ENCODE data around the gene SMIM1. TPM values are rescaled to one million over a fixed set of nuclear protein-coding genes. Genes with fewer than 3 reads are reported as not detected.

The SMIM1 gene
- polyA plus RNA-seq, 2 donors = 1.1 to 1.9 TPM

- Histone ChIP-seq H3K36me3 (ENCODE audit: control insufficient read depth in 2 of 2, insufficient read depth in 2 of 2, low read length in 1 of 2) (peaks cover 17 to 56% of the 10 kb centered on the region in 2 donors), H3K27ac (ENCODE audit: low read depth in 2 of 2, low read length in 1 of 2) (no peak overlapping the region), H3K4me1 (ENCODE audit: control insufficient read depth in 2 of 2, insufficient read depth in 2 of 2, low read length in 1 of 2) (no peaks in the 10 kb centered on the region), H3K27me3 (ENCODE audit: control insufficient read depth in 1 of 2, insufficient read depth in 2 of 2, low read length in 2 of 2) (no peaks in the 10 kb centered on the region), H3K4me3 (ENCODE audit: low read depth in 1 of 2, low read length in 2 of 2) (no peak overlapping the region), H3K9me3 (ENCODE audit: control insufficient read depth in 2 of 2, insufficient read depth in 1 of 2, low read depth in 1 of 2, low read length in 1 of 2) (no peaks in the 10 kb centered on the region)
- WGBS, 2 donors = 46 to 48% methylated on average over 10 of the region's 10 CpGs
Observed at GRCh38 chr1:3819771-3820200, 47.2 kb downstream of the SMIM1 start.

- Histone ChIP-seq H3K27me3 (ENCODE audit: control insufficient read depth in 1 of 2, insufficient read depth in 2 of 2, low read length in 2 of 2) (no peaks in the 10 kb centered on the region), H3K4me1 (ENCODE audit: control insufficient read depth in 2 of 2, insufficient read depth in 2 of 2, low read length in 1 of 2) (no peaks in the 10 kb centered on the region), H3K36me3 (ENCODE audit: control insufficient read depth in 2 of 2, insufficient read depth in 2 of 2, low read length in 1 of 2) (peaks cover 19 to 56% of the 10 kb centered on the region in 2 donors), H3K4me3 (ENCODE audit: low read depth in 1 of 2, low read length in 2 of 2) (no peak overlapping the region), H3K9me3 (ENCODE audit: control insufficient read depth in 2 of 2, insufficient read depth in 1 of 2, low read depth in 1 of 2, low read length in 1 of 2) (no peaks in the 10 kb centered on the region), H3K27ac (ENCODE audit: low read depth in 2 of 2, low read length in 1 of 2) (no peak overlapping the region)
- 88 to 94% methylated on average over 8 of the region's 8 CpGs for WGBS, 2 donors
Observed at GRCh38 chr1:3820316-3820715, 47.8 kb downstream of the SMIM1 start.

GRCh38 chr1:3821004-3821403 lies 48.5 kb downstream of the SMIM1 start:
- no peak overlapping the region for H3K27ac ChIP-seq (ENCODE audit: low read depth in 2 of 2, low read length in 1 of 2)
- no peaks in the 10 kb centered on the region for H3K9me3 ChIP-seq (ENCODE audit: control insufficient read depth in 2 of 2, insufficient read depth in 1 of 2, low read depth in 1 of 2, low read length in 1 of 2)
- no peak overlapping the region for H3K4me3 ChIP-seq (ENCODE audit: low read depth in 1 of 2, low read length in 2 of 2)
- WGBS, 2 donors = 85 to 87% methylated on average over 6 of the region's 6 CpGs
- no peaks in the 10 kb centered on the region for H3K27me3 ChIP-seq (ENCODE audit: control insufficient read depth in 1 of 2, insufficient read depth in 2 of 2, low read length in 2 of 2)
- H3K36me3 ChIP-seq (ENCODE audit: control insufficient read depth in 2 of 2, insufficient read depth in 2 of 2, low read length in 1 of 2) = peaks cover 20 to 60% of the 10 kb centered on the region in 2 donors
- no peaks in the 10 kb centered on the region for H3K4me1 ChIP-seq (ENCODE audit: control insufficient read depth in 2 of 2, insufficient read depth in 2 of 2, low read length in 1 of 2)

GRCh38 chr1:3821447-3821846 lies 48.9 kb downstream of the SMIM1 start:
- Histone ChIP-seq H3K27ac (ENCODE audit: low read depth in 2 of 2, low read length in 1 of 2) (no peak overlapping the region), H3K27me3 (ENCODE audit: control insufficient read depth in 1 of 2, insufficient read depth in 2 of 2, low read length in 2 of 2) (no peaks in the 10 kb centered on the region), H3K36me3 (ENCODE audit: control insufficient read depth in 2 of 2, insufficient read depth in 2 of 2, low read length in 1 of 2) (peaks cover 20 to 58% of the 10 kb centered on the region in 2 donors), H3K4me3 (ENCODE audit: low read depth in 1 of 2, low read length in 2 of 2) (no peak overlapping the region), H3K4me1 (ENCODE audit: control insufficient read depth in 2 of 2, insufficient read depth in 2 of 2, low read length in 1 of 2) (no peaks in the 10 kb centered on the region), H3K9me3 (ENCODE audit: control insufficient read depth in 2 of 2, insufficient read depth in 1 of 2, low read depth in 1 of 2, low read length in 1 of 2) (no peaks in the 10 kb centered on the region)
- WGBS, 2 donors = 87% methylated on average over 13 of the region's 13 CpGs

- no peak overlapping the region for H3K27ac ChIP-seq (ENCODE audit: low read depth in 2 of 2, low read length in 1 of 2)
- H3K27me3 ChIP-seq (ENCODE audit: control insufficient read depth in 1 of 2, insufficient read depth in 2 of 2, low read length in 2 of 2) = no peaks in the 10 kb centered on the region
- no peaks in the 10 kb centered on the region for H3K4me1 ChIP-seq (ENCODE audit: control insufficient read depth in 2 of 2, insufficient read depth in 2 of 2, low read length in 1 of 2)
- H3K4me3 ChIP-seq (ENCODE audit: low read depth in 1 of 2, low read length in 2 of 2) = no peak overlapping the region
- peaks cover 20 to 55% of the 10 kb centered on the region in 2 donors for H3K36me3 ChIP-seq (ENCODE audit: control insufficient read depth in 2 of 2, insufficient read depth in 2 of 2, low read length in 1 of 2)
- no peaks in the 10 kb centered on the region for H3K9me3 ChIP-seq (ENCODE audit: control insufficient read depth in 2 of 2, insufficient read depth in 1 of 2, low read depth in 1 of 2, low read length in 1 of 2)
- WGBS, 2 donors = 88 to 90% methylated on average over 15 of the region's 15 CpGs
Observed at GRCh38 chr1:3821908-3822307, 49.4 kb downstream of the SMIM1 start.

DNA sequence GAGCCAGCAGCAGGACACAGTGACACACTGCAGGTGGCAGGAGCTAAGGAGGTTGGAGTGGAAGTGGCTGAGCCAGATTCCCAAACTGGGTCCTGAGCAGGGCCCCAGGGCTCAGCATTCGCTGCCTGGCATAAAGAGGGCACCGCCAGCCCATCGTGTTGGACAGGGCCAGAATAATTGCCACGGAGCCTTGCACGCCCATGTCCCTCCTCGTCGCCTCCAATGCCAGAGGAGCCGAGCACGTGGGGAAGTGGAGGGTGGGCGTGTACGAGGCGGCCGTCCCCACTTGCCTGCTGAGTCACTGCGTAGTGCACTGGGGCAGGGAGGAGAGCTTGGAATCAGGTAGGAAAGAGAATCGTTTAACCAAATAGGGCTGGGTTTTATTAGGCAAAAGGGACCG lies 49.9 kb downstream of the SMIM1 start:
- peaks cover 20 to 57% of the 10 kb centered on the region in 2 donors for H3K36me3 ChIP-seq (ENCODE audit: control insufficient read depth in 2 of 2, insufficient read depth in 2 of 2, low read length in 1 of 2)
- 78 to 86% methylated on average over 16 of the region's 16 CpGs for WGBS, 2 donors
- H3K27ac ChIP-seq (ENCODE audit: low read depth in 2 of 2, low read length in 1 of 2) = no peak overlapping the region

GRCh38 chr1:3824650-3825049 lies 52.1 kb downstream of the SMIM1 start:
- H3K27ac ChIP-seq (ENCODE audit: low read depth in 2 of 2, low read length in 1 of 2) = no peak overlapping the region
- peaks cover 26 to 69% of the 10 kb centered on the region in 2 donors for H3K36me3 ChIP-seq (ENCODE audit: control insufficient read depth in 2 of 2, insufficient read depth in 2 of 2, low read length in 1 of 2)
- 80 to 90% methylated on average over 8 of the region's 8 CpGs for WGBS, 2 donors
- no peak overlapping the region for H3K4me3 ChIP-seq (ENCODE audit: low read depth in 1 of 2, low read length in 2 of 2)
- H3K9me3 ChIP-seq (ENCODE audit: control insufficient read depth in 2 of 2, insufficient read depth in 1 of 2, low read depth in 1 of 2, low read length in 1 of 2) = no peaks in the 10 kb centered on the region
- H3K4me1 ChIP-seq (ENCODE audit: control insufficient read depth in 2 of 2, insufficient read depth in 2 of 2, low read length in 1 of 2) = no peaks in the 10 kb centered on the region
- no peaks in the 10 kb centered on the region for H3K27me3 ChIP-seq (ENCODE audit: control insufficient read depth in 1 of 2, insufficient read depth in 2 of 2, low read length in 2 of 2)

More for the DNA sequence above, 49.9 kb downstream of the SMIM1 start:
- H3K9me3 ChIP-seq (ENCODE audit: control insufficient read depth in 2 of 2, insufficient read depth in 1 of 2, low read depth in 1 of 2, low read length in 1 of 2) = no peaks in the 10 kb centered on the region
- H3K4me3 ChIP-seq (ENCODE audit: low read depth in 1 of 2, low read length in 2 of 2) = no peak overlapping the region
- no peaks in the 10 kb centered on the region for H3K4me1 ChIP-seq (ENCODE audit: control insufficient read depth in 2 of 2, insufficient read depth in 2 of 2, low read length in 1 of 2)
- H3K27me3 ChIP-seq (ENCODE audit: control insufficient read depth in 1 of 2, insufficient read depth in 2 of 2, low read length in 2 of 2) = no peaks in the 10 kb centered on the region

DNA sequence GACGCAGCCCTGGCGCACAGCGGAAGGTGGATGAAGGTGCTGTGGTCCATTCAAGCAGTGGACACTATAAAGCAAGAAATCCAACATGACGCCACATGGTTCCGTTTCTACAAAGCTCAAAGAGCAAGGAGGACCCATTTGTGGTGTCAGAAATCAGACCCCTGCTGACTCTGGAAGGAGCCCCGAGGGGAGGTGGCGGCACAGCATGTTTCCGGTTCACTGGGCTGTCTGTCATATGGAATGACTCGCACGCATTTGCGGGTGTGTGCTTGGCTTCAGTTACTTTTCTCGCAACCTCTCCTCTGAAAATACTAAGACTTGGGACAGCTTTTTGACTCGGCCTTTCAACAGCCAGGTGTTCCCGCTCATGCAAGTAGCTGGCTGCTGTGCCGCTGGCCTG lies 52.8 kb downstream of the SMIM1 start:
- H3K36me3 ChIP-seq (ENCODE audit: control insufficient read depth in 2 of 2, insufficient read depth in 2 of 2, low read length in 1 of 2) = peaks cover 20 to 66% of the 10 kb centered on the region in 2 donors
- no peak overlapping the region for H3K4me3 ChIP-seq (ENCODE audit: low read depth in 1 of 2, low read length in 2 of 2)
- H3K4me1 ChIP-seq (ENCODE audit: control insufficient read depth in 2 of 2, insufficient read depth in 2 of 2, low read length in 1 of 2) = no peaks in the 10 kb centered on the region
- no peaks in the 10 kb centered on the region for H3K27me3 ChIP-seq (ENCODE audit: control insufficient read depth in 1 of 2, insufficient read depth in 2 of 2, low read length in 2 of 2)
- no peak overlapping the region for H3K27ac ChIP-seq (ENCODE audit: low read depth in 2 of 2, low read length in 1 of 2)
- WGBS, 2 donors = 82% methylated on average over 15 of the region's 15 CpGs
- H3K9me3 ChIP-seq (ENCODE audit: control insufficient read depth in 2 of 2, insufficient read depth in 1 of 2, low read depth in 1 of 2, low read length in 1 of 2) = no peaks in the 10 kb centered on the region

Other genes starting within 250 kb of the SMIM1 start
- 10 to 100 TPM; 11.8 to 23.7 TPM for gene MEGF6, start 161.2 kb upstream of the SMIM1 start, polyA plus RNA-seq
- 10 to 100 TPM; 20.1 to 32.8 TPM for gene TPRG1L, start 147.7 kb upstream of the SMIM1 start, polyA plus RNA-seq
- 10 to 100 TPM; 13.6 to 16.4 TPM for gene WRAP73, start 122.6 kb upstream of the SMIM1 start, polyA plus RNA-seq
- gene TP73, start 120.2 kb upstream of the SMIM1 start, polyA plus RNA-seq = 1 to 10 TPM; 3.5 to 6.0 TPM
- gene CCDC27, start 20.3 kb upstream of the SMIM1 start, polyA plus RNA-seq = not detected
- 10 to 100 TPM; 10.4 to 17.8 TPM for gene LRRC47, start 23.7 kb downstream of the SMIM1 start, polyA plus RNA-seq
- gene CEP104, start 84.5 kb downstream of the SMIM1 start, polyA plus RNA-seq = 1 to 10 TPM; 6.6 to 7.0 TPM
- 1 to 10 TPM; 1.9 to 2.3 TPM for gene DFFB, start 84.7 kb downstream of the SMIM1 start, polyA plus RNA-seq
- 10 to 100 TPM; 10.7 to 11.6 TPM for gene C1orf174, start 127.5 kb downstream of the SMIM1 start, polyA plus RNA-seq

All from esophagus (tissue), 2 donors.